Measurements from ENCODE around the gene PHOSPHO2. TPM values are rescaled to one million over a fixed set of nuclear protein-coding genes. Genes with fewer than 3 reads are reported as not detected.

The PHOSPHO2 gene
- 3.0 TPM in 2 replicates for total RNA-seq

GRCh38 chr2:169694113-169694893 is at the start of gene PHOSPHO2, which contains the start of gene CFAP210:
TSS of gene PHOSPHO2 (plus strand) at chr2:169694469. CDS start at chr2:169700972, 6,503 bp downstream.
TSS of gene CFAP210 (minus strand) at chr2:169694405. CDS start at chr2:169694327, 78 bp downstream.

Other genes with a start within 250 kb of the PHOSPHO2 start
- gene BBS5, start 215.0 kb upstream of the PHOSPHO2 start, total RNA-seq: 2.7 and 3.4 TPM in 2 replicates
- gene KLHL41, start 184.8 kb upstream of the PHOSPHO2 start, total RNA-seq: 0.04 TPM in 1 of 2 replicates, not detected in the other
- gene FASTKD1, start 120.6 kb upstream of the PHOSPHO2 start, total RNA-seq: 10.9 and 23.4 TPM in 2 replicates
- gene PPIG, start 110.1 kb upstream of the PHOSPHO2 start, total RNA-seq: 21.9 and 24.6 TPM in 2 replicates
- gene CFAP210, start 64 bp upstream of the PHOSPHO2 start, total RNA-seq: not detected in 2 replicates
- gene KLHL23, start 39.4 kb downstream of the PHOSPHO2 start, total RNA-seq: 2.0 and 3.3 TPM in 2 replicates
- gene SSB, start 104.4 kb downstream of the PHOSPHO2 start, total RNA-seq: 54.4 and 87.7 TPM in 2 replicates
- 90.5 and 106 TPM in 2 replicates for gene METTL5, start 130.4 kb downstream of the PHOSPHO2 start, total RNA-seq
- gene UBR3, start 133.0 kb downstream of the PHOSPHO2 start, total RNA-seq: 7.7 and 8.7 TPM in 2 replicates